ENCODE measurements around the gene TSKS. TPM values are rescaled to one million over a fixed set of nuclear protein-coding genes. Genes with fewer than 3 reads are reported as not detected.

The TSKS gene
- total and polyA plus RNA-seq, 9 donors: 0.24 to 1.8 (median 0.69) TPM

Other genes starting within 250 kb of the TSKS start
- 121 TPM for gene RCN3, start 235.3 kb downstream of the TSKS start, total RNA-seq
- 10 to 100 TPM; 37.4 to 88.6 (median 57.7) TPM for gene RCN3, start 235.3 kb downstream of the TSKS start, polyA plus RNA-seq (ENCODE audit: insufficient read depth in 1 of 8, insufficient read length in 8 of 8, low replicate concordance in 1 of 8)
- 78.8 TPM for gene NOSIP, start 182.8 kb downstream of the TSKS start, total RNA-seq
- 10 to 100 TPM; 59.3 to 78.4 (median 66.5) TPM for gene NOSIP, start 182.8 kb downstream of the TSKS start, polyA plus RNA-seq (ENCODE audit: insufficient read depth in 1 of 8, insufficient read length in 8 of 8, low replicate concordance in 1 of 8)
- gene PRRG2, start 182.0 kb downstream of the TSKS start, total RNA-seq: 0.84 TPM
- gene PRRG2, start 182.0 kb downstream of the TSKS start, polyA plus RNA-seq (ENCODE audit: insufficient read depth in 1 of 8, insufficient read length in 8 of 8, low replicate concordance in 1 of 8): under 1 TPM; 0.28 to 0.88 (median 0.56) TPM
- gene PRR12, start 172.1 kb downstream of the TSKS start, total RNA-seq: 3.5 TPM
- 10 to 100 TPM; 14.9 to 22.7 (median 19.5) TPM for gene PRR12, start 172.1 kb downstream of the TSKS start, polyA plus RNA-seq (ENCODE audit: insufficient read depth in 1 of 8, insufficient read length in 8 of 8, low replicate concordance in 1 of 8)
- gene RRAS, start 123.2 kb downstream of the TSKS start, total RNA-seq: 15.3 TPM
- gene RRAS, start 123.2 kb downstream of the TSKS start, polyA plus RNA-seq (ENCODE audit: insufficient read depth in 1 of 8, insufficient read length in 8 of 8, low replicate concordance in 1 of 8): 10 to 100 TPM; 26.7 to 36.4 (median 31.6) TPM
- 6.8 TPM for gene SCAF1, start 121.1 kb downstream of the TSKS start, total RNA-seq
- gene SCAF1, start 121.1 kb downstream of the TSKS start, polyA plus RNA-seq (ENCODE audit: insufficient read depth in 1 of 8, insufficient read length in 8 of 8, low replicate concordance in 1 of 8): 10 to 100 TPM; 25.6 to 36.9 (median 33.5) TPM
- gene IRF3, start 97.4 kb downstream of the TSKS start, total RNA-seq: 34.5 TPM
- 10 to 100 TPM; 29.2 to 47.9 (median 39.4) TPM for gene IRF3, start 97.4 kb downstream of the TSKS start, polyA plus RNA-seq (ENCODE audit: insufficient read depth in 1 of 8, insufficient read length in 8 of 8, low replicate concordance in 1 of 8)
- 10.9 TPM for gene BCL2L12, start 97.4 kb downstream of the TSKS start, total RNA-seq
- 10 to 100 TPM; 26.6 to 39.6 (median 31.2) TPM for gene BCL2L12, start 97.4 kb downstream of the TSKS start, polyA plus RNA-seq (ENCODE audit: insufficient read depth in 1 of 8, insufficient read length in 8 of 8, low replicate concordance in 1 of 8)
- 228 TPM for gene PRMT1, start 86.0 kb downstream of the TSKS start, total RNA-seq
- 100 to 1,000 TPM; 186 to 229 (median 205) TPM for gene PRMT1, start 86.0 kb downstream of the TSKS start, polyA plus RNA-seq (ENCODE audit: insufficient read depth in 1 of 8, insufficient read length in 8 of 8, low replicate concordance in 1 of 8)
- 0.89 TPM for gene ADM5, start 73.7 kb downstream of the TSKS start, total RNA-seq
- gene ADM5, start 73.7 kb downstream of the TSKS start, polyA plus RNA-seq (ENCODE audit: insufficient read depth in 1 of 8, insufficient read length in 8 of 8, low replicate concordance in 1 of 8): 1 to 10 TPM in 6 of 8 donors, under 1 TPM in 2; 0.63 to 1.8 (median 1.2) TPM
- 5.4 TPM for gene CPT1C, start 72.2 kb downstream of the TSKS start, total RNA-seq
- 10 to 100 TPM in 7 of 8 donors, 1 to 10 TPM in 1; 8.1 to 16.0 (median 11.6) TPM for gene CPT1C, start 72.2 kb downstream of the TSKS start, polyA plus RNA-seq (ENCODE audit: insufficient read depth in 1 of 8, insufficient read length in 8 of 8, low replicate concordance in 1 of 8)
- 31.3 TPM for gene AP2A1, start 3.7 kb upstream of the TSKS start, total RNA-seq
- 10 to 100 TPM; 52.9 to 76.9 (median 65.2) TPM for gene AP2A1, start 3.7 kb upstream of the TSKS start, polyA plus RNA-seq (ENCODE audit: insufficient read depth in 1 of 8, insufficient read length in 8 of 8, low replicate concordance in 1 of 8)
- gene FUZ, start 50.0 kb upstream of the TSKS start, total RNA-seq: 14.6 TPM
- 10 to 100 TPM; 15.8 to 23.8 (median 17.9) TPM for gene FUZ, start 50.0 kb upstream of the TSKS start, polyA plus RNA-seq (ENCODE audit: insufficient read depth in 1 of 8, insufficient read length in 8 of 8, low replicate concordance in 1 of 8)
- gene MED25, start 55.0 kb upstream of the TSKS start, total RNA-seq: 9.6 TPM
- gene MED25, start 55.0 kb upstream of the TSKS start, polyA plus RNA-seq (ENCODE audit: insufficient read depth in 1 of 8, insufficient read length in 8 of 8, low replicate concordance in 1 of 8): 10 to 100 TPM; 24.9 to 41.0 (median 34.5) TPM
- gene PTOV1, start 87.9 kb upstream of the TSKS start, total RNA-seq: 140 TPM
- 100 to 1,000 TPM; 173 to 239 (median 224) TPM for gene PTOV1, start 87.9 kb upstream of the TSKS start, polyA plus RNA-seq (ENCODE audit: insufficient read depth in 1 of 8, insufficient read length in 8 of 8, low replicate concordance in 1 of 8)
- gene PNKP, start 104.3 kb upstream of the TSKS start, total RNA-seq: 20.7 TPM
- gene PNKP, start 104.3 kb upstream of the TSKS start, polyA plus RNA-seq (ENCODE audit: insufficient read depth in 1 of 8, insufficient read length in 8 of 8, low replicate concordance in 1 of 8): 10 to 100 TPM; 20.2 to 41.7 (median 33.8) TPM
- 6.7 TPM for gene AKT1S1, start 114.0 kb upstream of the TSKS start, total RNA-seq
- gene AKT1S1, start 114.0 kb upstream of the TSKS start, polyA plus RNA-seq (ENCODE audit: insufficient read depth in 1 of 8, insufficient read length in 8 of 8, low replicate concordance in 1 of 8): 10 to 100 TPM; 35.5 to 42.3 (median 40.3) TPM
- gene TBC1D17, start 114.4 kb upstream of the TSKS start, total RNA-seq: 5.1 TPM
- 10 to 100 TPM; 28.8 to 41.7 (median 37.9) TPM for gene TBC1D17, start 114.4 kb upstream of the TSKS start, polyA plus RNA-seq (ENCODE audit: insufficient read depth in 1 of 8, insufficient read length in 8 of 8, low replicate concordance in 1 of 8)
- gene IL4I1, start 133.6 kb upstream of the TSKS start, total RNA-seq: 0.53 TPM
- gene IL4I1, start 133.6 kb upstream of the TSKS start, polyA plus RNA-seq (ENCODE audit: insufficient read depth in 1 of 8, insufficient read length in 8 of 8, low replicate concordance in 1 of 8): 1 to 10 TPM in 5 of 8 donors, under 1 TPM in 3; 0.58 to 1.2 (median 1.0) TPM
- 9.0 TPM for gene ATF5, start 165.9 kb upstream of the TSKS start, total RNA-seq
- gene ATF5, start 165.9 kb upstream of the TSKS start, polyA plus RNA-seq (ENCODE audit: insufficient read depth in 1 of 8, insufficient read length in 8 of 8, low replicate concordance in 1 of 8): 10 to 100 TPM; 18.7 to 37.1 (median 27.3) TPM
- 37.6 TPM for gene NUP62, start 166.2 kb upstream of the TSKS start, total RNA-seq
- 10 to 100 TPM; 47.8 to 61.9 (median 52.8) TPM for gene NUP62, start 166.2 kb upstream of the TSKS start, polyA plus RNA-seq (ENCODE audit: insufficient read depth in 1 of 8, insufficient read length in 8 of 8, low replicate concordance in 1 of 8)
- 1.2 TPM for gene SIGLEC11, start 197.9 kb upstream of the TSKS start, total RNA-seq
- gene SIGLEC11, start 197.9 kb upstream of the TSKS start, polyA plus RNA-seq (ENCODE audit: insufficient read depth in 1 of 8, insufficient read length in 8 of 8, low replicate concordance in 1 of 8): 1 to 10 TPM in 2 of 8 donors, under 1 TPM in 6; 0.57 to 1.4 (median 0.79) TPM